Fibroblast of skin of back (primary cell): ENCODE measurements around the gene ZNF362.

Source experiments
- DNase-seq: peaks from one replicate; pipeline ENCODE4 v3.0.0-alpha.2; 2013

The ZNF362 gene

GRCh38 chr1:33269621-33270020 is 13.3 kb downstream of the ZNF362 start:
- no peak for DNase-seq

DNA sequence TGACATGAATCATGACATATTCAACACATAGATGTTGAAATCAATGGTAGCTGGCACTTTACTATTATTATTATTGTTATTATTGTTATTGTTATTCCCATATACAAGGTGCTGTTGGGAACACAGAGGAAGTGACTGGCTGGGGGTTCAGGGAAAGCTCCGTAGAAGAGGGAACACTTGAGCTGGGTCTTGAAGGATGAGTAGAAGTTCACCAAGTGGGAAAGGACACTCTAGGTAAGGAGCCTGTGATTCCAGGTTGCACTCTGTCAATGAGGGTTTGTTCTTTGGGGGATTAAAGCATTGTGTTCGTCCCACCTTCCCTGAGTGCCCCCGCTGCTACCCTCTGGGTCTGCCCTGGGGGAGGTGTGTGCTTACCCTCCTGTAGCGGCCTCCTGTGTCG is 14.1 kb downstream of the ZNF362 start:
- DNase-seq: no peak

- no peak for DNase-seq
Measured at GRCh38 chr1:33270808-33271465, 14.6 kb downstream of the ZNF362 start.

DNA sequence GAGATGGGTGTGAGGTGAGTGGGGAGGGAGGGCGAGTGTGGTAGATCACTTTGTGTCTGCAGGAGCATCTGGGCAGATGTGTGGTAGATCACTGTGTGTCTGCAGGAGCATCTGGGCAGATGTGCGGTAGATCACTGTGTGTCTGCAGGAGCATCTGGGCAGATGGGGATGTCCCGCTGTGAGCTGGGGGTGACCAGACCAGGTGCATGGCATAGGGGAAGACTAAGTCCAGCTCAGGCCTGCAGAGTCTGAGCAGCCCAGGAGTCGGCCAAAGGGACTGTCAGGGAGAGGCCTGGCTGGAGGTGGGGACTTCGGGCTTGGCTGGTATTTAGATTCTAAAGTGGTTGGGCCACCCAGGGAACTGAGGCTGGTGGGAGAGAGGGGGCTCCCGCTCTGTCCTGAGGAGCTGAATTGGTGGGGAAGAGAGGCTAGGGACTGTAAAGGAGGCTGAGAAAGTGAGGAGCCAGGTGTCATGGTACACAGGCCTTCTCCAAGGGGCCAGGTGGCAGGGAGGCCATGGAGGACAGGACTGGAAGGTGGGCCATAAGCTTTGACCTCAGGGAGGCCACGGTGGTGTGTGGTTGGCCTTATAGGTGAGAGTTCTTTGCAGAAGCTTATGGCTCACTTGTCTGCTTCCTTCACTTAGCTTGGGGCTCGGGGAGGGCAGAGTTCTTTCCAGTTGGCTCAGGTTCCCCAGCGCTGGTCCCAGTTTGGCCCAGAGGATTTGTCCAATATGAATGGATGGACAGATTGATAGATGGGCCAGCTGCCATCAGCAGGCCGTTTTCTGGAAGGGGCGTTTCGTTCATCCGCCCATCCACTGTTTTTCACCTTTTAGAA is 15.6 kb downstream of the ZNF362 start:
- DNase-seq: no peak

DNA sequence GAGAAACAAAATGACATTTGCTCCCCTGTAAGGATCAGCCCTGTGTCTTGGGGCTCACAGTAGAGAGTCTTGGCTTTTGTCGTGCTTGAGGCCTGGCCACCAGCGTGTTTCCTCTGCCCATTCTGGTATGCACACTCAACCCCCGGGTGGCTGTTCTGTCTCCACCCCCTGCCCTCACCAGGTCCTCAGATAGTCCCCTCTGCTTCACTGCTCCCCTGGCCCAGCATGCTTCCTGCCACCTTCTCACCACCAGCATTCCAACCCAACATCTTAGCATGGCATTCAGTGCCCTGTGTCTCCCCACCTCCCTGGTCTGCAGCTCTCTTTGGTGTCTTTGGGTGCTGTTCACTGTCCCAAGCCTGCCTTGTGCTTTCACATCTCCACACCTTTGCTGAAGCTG is 16.2 kb downstream of the ZNF362 start:
- no peak for DNase-seq

GRCh38 chr1:33272930-33273329 is 16.6 kb downstream of the ZNF362 start:
- DNase-seq: no peak

- DNase-seq: no peak
Measured at GRCh38 chr1:33273406-33273805, 17.1 kb downstream of the ZNF362 start.

- DNase-seq: no peak
Measured at GRCh38 chr1:33273961-33274371, 17.7 kb downstream of the ZNF362 start.

DNA sequence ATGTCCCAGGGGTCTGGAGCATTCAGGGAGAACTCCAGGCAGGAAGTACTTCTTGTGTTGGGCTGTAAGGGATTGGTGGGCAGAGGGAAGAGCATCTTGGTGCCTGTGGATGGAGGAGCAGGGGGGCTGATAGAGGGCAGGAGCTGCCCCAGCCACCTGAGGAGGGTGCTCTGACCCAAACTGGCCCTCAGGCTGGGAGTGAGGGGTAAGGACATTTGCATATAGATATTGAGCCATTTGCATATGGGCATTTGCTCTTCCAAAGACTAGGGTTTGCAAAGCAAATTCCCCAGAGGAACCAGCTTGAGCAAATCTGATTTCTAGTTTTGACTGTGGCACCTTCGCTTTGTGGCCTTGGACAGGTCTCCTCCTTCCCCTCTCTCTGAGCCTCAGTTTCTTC is 18.2 kb downstream of the ZNF362 start:
- DNase-seq: no peak

DNA sequence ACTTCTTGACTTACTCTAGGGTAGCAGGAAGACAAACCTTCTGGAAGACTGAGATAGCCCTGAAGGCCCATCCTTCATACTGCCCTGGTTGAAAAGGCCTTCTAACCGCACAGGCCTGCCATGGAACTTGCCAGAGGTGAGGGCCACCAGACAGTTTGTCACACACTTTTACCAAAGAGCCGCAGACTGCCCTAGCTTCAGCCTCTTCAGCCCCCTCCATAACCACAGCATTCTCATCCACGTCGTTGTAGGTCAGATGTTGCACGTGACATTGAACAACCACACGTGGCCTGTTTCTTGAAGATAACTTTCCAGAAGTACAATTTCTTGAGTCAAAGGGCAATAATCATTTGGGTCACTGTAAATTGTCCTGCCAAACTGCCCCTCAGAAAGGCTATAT is 18.9 kb downstream of the ZNF362 start:
- DNase-seq: no peak

GRCh38 chr1:33275706-33276572 is 19.6 kb downstream of the ZNF362 start:
- DNase-seq: no peak

- no peak for DNase-seq
Measured at GRCh38 chr1:33276573-33277298, 20.4 kb downstream of the ZNF362 start.

DNA sequence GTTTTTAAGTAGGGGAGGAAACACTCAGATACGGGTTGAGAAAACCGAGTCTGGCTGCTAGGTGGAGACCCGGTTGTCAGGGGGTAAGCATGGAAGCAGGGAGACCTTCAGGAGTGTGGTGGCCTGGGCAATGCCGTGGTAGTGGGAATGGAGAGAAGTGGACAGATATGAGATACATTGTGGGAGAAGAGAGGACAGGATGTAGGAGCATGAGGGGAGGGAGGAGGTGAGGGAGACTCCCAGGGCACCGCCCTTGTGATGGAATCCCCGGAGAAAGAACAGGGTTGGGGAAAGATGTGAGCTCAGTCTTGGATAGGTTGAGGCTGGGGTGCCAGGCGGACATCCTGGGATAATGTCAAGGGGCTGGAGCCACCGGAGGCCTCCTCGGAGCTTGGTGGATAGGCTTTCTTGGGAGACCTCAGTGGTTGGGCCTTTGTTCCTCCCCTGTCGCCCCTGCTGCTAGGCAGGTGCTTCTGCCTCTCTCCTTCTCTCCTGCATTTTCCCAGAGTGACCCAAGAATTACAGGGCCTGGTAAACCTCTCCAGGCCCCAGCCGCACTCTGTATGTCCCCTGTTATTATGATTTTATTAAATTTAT is 21.3 kb downstream of the ZNF362 start:
- no peak for DNase-seq

DNA sequence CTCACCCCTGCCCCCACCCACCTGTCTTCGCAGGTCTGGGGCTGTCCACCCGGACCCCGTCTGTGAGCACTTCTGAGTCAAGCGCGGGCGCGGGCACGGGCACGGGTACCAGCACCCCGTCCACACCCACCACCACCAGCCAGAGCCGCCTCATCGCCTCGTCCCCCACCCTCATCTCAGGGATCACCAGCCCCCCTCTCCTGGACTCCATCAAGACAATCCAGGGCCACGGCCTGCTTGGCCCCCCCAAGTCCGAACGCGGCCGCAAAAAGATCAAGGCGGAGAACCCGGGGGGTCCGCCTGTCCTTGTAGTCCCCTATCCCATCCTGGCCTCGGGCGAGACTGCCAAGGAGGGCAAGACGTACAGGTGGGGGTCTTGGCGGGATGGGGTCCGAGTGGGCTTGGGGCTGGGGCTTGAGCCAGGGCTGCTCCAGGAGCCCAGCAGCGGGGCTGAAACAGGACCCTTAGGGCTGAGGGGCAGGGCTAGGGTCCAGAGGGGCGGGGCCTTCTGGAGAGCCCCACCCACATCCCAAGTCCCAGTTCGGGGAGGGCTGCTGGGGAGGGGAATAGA is 23.9 kb downstream of the ZNF362 start:
- DNase-seq: no peak

- DNase-seq: no peak
Measured at GRCh38 chr1:33281554-33282303, 25.4 kb downstream of the ZNF362 start.

DNA sequence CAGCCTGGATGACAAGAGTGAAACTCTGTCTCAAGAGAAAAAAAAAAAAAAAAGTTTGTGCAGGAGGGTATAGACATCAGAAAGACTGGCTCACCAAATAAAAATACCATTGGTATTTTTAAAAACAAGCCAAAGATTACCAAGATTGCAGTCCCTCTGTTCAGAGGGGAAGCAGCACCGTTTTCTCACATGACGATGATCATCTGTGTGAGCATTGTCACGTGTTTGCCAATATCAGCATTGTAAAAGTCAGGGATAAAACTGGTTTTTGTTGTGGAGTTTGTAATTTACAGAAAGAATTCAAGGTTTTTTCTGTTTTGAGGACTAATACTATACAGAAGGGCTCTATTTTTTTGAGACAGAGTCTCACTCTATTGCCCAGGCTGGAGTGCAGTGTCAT is 26.5 kb downstream of the ZNF362 start:
- no peak for DNase-seq

DNA sequence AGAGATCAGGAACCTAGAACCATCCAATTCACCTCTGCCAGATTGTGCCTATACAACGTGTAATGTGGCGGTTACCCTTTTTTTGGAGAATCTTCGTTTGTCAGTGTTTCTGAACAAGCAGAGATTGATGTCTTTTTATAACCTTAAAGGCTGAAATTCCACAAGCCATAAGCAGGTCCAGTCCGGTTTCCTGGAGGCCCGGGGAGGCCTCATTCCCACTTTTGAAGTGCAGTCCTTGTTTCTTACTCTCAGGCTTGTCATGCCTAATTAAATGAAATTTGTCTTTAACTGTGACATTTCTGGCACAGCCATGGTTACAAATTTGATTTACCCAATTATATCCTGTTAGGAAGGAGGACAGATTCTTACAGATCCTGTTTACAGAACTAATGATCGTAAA is 27.8 kb downstream of the ZNF362 start:
- no peak for DNase-seq

- no peak for DNase-seq
Measured at GRCh38 chr1:33286451-33287185, 30.3 kb downstream of the ZNF362 start.

- DNase-seq: no peak
Measured at GRCh38 chr1:33287317-33287716, 31.0 kb downstream of the ZNF362 start.
